ENCODE data around the gene CDH23. TPM values are rescaled to one million over a fixed set of nuclear protein-coding genes. Genes with fewer than 3 reads are reported as not detected.

The CDH23 gene
- total and polyA plus RNA-seq, 10 of the 15 experiments (the other 5 are each of a cell fraction or from before 2014, with no cell fraction given): 0.09 to 0.40 (median 0.15) TPM; not detected in 1

DNA sequence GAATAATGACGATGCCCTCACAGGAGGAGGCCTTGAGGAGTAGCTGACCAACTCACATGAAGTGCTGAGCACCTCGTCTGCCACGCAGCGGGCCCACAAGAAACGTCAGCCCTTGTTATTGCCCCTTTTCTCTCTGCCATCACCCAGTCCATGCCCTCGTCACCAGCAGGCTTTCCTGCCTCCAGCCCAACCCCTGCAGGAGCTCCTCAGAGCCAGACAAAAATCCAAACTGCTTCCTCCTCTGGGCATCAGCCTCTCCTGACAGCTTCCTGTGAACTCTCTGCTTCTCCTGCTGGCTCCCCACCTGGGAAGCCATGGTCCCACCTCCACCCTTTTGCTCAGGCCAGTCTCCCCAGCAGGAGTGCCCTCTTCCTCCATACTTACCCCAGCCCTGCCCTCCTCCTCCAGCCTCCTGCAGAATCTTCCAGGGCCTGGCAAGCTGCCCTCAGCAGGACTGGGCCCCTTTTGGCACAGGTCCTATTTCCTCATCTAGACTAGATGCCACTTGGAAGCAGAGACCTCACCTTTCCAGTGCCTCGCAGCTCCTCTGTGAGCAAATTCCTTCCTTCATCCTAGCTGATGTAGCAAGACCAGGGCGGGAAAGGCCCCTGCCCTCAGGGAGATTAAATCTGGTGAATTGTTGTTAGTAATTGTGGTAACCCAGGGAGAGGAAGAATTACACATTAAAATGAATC is 207.8 kb downstream of the CDH23 start:
- no peak overlapping the region for H3K4me2 ChIP-seq (ENCODE audit: control insufficient read depth, insufficient read depth)
- ATAC-seq: no peak

More for the DNA sequence above, 207.8 kb downstream of the CDH23 start:
- POLR2A ChIA-PET: no interaction called here
- in situ Hi-C loops (cut with MboI): no loop called here
- no peaks in the 10 kb centered on the region for H3K4me1 ChIP-seq (ENCODE audit: control insufficient read depth, insufficient read depth, low read length)
- DNase-seq (ENCODE audit: low read depth, low spot score): no peak
- H3K9me3 ChIP-seq (replicated peaks; ENCODE audit: control insufficient read depth, insufficient read depth, low read length): no peaks in the 10 kb centered on the region
- no TSS peak for BruUV-seq (replicated peaks)
- RAD21 ChIA-PET (ENCODE audit: unreplicated experiment): no interaction called here
- H3K27ac ChIP-seq (ENCODE audit: control insufficient read depth, insufficient read depth): no peak overlapping the region
- no peaks in the 10 kb centered on the region for H3K36me3 ChIP-seq (ENCODE audit: control insufficient read depth in 2 of 2, insufficient read depth in 2 of 2, low read length in 1 of 2)
- no peak overlapping the region for H3K9ac ChIP-seq (ENCODE audit: control insufficient read depth, insufficient read depth, low read length)
- H3K79me2 ChIP-seq (ENCODE audit: control insufficient read depth, insufficient read depth, low read length): no peaks in the 10 kb centered on the region
- no peaks in the 10 kb centered on the region; a peak in 1 of 4 replicates for H3K27me3 ChIP-seq (replicated peaks in 1 of 2; ENCODE audit: control insufficient read depth in 2 of 2, insufficient read depth in 2 of 2, low read length in 1 of 2)
- FAIRE-seq: no peak
- CTCF ChIA-PET: interaction anchor here (0.9 to 1.1 kb wide), 3 partner anchors 12 to 291 kb away, joined by 3 to 4 read pairs (median 3); no protein-coding TSS in a partner anchor
- no peak overlapping the region for H3K4me3 ChIP-seq
- H4K20me1 ChIP-seq (ENCODE audit: control insufficient read depth, insufficient read depth): no peaks in the 10 kb centered on the region
- SMC1A ChIA-PET (ENCODE audit: uncharacterized antibody, unreplicated experiment): no interaction called here
- intact Hi-C loops (cut with micrococcal nuclease; ENCODE audit: unreplicated experiment): no loop called here
- WGBS (ENCODE audit: insufficient coverage, insufficient replicate concordance, low lambda C conversion rate, missing lambda C conversion rate): 10% methylated on average over 8 of the region's 8 CpGs
- H2AFZ ChIP-seq (ENCODE audit: control insufficient read depth, low read depth, low read length): no peak overlapping the region
- TF ChIP-seq TAF1 (IDR thresholded peaks at IDR 0.05; ENCODE audit: borderline replicate concordance, low read depth, low read length) (no peak), RCOR1 (conservative IDR thresholded peaks at IDR 0.05; ENCODE audit: low read depth, low read length) (no peak), WRNIP1 (IDR thresholded peaks at IDR 0.05; ENCODE audit: borderline replicate concordance, low read depth, low read length) (no peak), NFIC (IDR thresholded peaks at IDR 0.05; ENCODE audit: low read depth, low read length) (no peak), TBL1XR1 (IDR thresholded peaks at IDR 0.05; ENCODE audit: low read depth, low read length) (no peak), IKZF1 (conservative IDR thresholded peaks at IDR 0.05) (no peak), FOS (IDR thresholded peaks at IDR 0.05; ENCODE audit: borderline replicate concordance, extremely low read depth, insufficient read length) (no peak), HDAC6 (IDR thresholded peaks at IDR 0.05; ENCODE audit: unreplicated experiment) (no peak), MEF2B (IDR thresholded peaks at IDR 0.05; ENCODE audit: partially characterized antibody, poor library complexity, severe bottlenecking) (no peak), ZSCAN29 (IDR thresholded peaks at IDR 0.05) (no peak), GABPA (IDR thresholded peaks at IDR 0.05; ENCODE audit: low read depth) (no peak), STAT1 (conservative IDR thresholded peaks at IDR 0.05) (no peak), ZNF24 (IDR thresholded peaks at IDR 0.05) (no peak), BMI1 (IDR thresholded peaks at IDR 0.05; ENCODE audit: borderline replicate concordance) (no peak), RFX5 (IDR thresholded peaks at IDR 0.05; ENCODE audit: low read depth, low read length) (no peak), SUZ12 (IDR thresholded peaks at IDR 0.05; ENCODE audit: unreplicated experiment) (no peak), ZBED1 (IDR thresholded peaks at IDR 0.05; ENCODE audit: borderline replicate concordance) (no peak)
- TF ChIP-seq, protein P1, sequence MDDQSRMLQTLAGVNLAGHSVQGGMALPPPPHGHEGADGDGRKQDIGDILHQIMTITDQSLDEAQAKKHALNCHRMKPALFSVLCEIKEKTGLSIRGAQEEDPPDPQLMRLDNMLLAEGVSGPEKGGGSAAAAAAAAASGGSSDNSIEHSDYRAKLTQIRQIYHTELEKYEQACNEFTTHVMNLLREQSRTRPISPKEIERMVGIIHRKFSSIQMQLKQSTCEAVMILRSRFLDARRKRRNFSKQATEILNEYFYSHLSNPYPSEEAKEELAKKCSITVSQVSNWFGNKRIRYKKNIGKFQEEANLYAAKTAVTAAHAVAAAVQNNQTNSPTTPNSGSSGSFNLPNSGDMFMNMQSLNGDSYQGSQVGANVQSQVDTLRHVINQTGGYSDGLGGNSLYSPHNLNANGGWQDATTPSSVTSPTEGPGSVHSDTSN (IDR thresholded peaks at IDR 0.05; ENCODE audit: insufficient replicate concordance, low read depth, low read length): no peak
- TF ChIP-seq, protein P2, sequence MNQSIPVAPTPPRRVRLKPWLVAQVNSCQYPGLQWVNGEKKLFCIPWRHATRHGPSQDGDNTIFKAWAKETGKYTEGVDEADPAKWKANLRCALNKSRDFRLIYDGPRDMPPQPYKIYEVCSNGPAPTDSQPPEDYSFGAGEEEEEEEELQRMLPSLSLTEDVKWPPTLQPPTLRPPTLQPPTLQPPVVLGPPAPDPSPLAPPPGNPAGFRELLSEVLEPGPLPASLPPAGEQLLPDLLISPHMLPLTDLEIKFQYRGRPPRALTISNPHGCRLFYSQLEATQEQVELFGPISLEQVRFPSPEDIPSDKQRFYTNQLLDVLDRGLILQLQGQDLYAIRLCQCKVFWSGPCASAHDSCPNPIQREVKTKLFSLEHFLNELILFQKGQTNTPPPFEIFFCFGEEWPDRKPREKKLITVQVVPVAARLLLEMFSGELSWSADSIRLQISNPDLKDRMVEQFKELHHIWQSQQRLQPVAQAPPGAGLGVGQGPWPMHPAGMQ (IDR thresholded peaks at IDR 0.05; ENCODE audit: borderline replicate concordance): no peak
- TF ChIP-seq, protein P3, sequence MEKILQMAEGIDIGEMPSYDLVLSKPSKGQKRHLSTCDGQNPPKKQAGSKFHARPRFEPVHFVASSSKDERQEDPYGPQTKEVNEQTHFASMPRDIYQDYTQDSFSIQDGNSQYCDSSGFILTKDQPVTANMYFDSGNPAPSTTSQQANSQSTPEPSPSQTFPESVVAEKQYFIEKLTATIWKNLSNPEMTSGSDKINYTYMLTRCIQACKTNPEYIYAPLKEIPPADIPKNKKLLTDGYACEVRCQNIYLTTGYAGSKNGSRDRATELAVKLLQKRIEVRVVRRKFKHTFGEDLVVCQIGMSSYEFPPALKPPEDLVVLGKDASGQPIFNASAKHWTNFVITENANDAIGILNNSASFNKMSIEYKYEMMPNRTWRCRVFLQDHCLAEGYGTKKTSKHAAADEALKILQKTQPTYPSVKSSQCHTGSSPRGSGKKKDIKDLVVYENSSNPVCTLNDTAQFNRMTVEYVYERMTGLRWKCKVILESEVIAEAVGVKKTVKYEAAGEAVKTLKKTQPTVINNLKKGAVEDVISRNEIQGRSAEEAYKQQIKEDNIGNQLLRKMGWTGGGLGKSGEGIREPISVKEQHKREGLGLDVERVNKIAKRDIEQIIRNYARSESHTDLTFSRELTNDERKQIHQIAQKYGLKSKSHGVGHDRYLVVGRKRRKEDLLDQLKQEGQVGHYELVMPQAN (conservative IDR thresholded peaks at IDR 0.05): no peak

Data from GM12878 (cell line).